CD4-positive, alpha-beta memory T cell (primary cell): ENCODE measurements around the gene HIPK3. TPM values are rescaled to one million over a fixed set of nuclear protein-coding genes. Genes with fewer than 3 reads are reported as not detected.

ENCODE experiments used
- CTCF ChIA-PET: fragments of 350-600 bp; sonication (Branson Sonifier 250); formaldehyde crosslinking; loops from one replicate; lab custom pipeline; 2021; ENCODE audit warnings: inconsistent platforms; ENCODE audit not compliant: partially characterized antibody; lab: Charles Lee
- POLR2A ChIA-PET: fragments of 350-600 bp; sonication (Branson Sonifier 250); formaldehyde crosslinking; loops from one replicate; lab custom pipeline; 2021; ENCODE audit not compliant: partially characterized antibody; lab: Charles Lee
- DNase-seq, 5 donors: peaks; one replicate each; pipeline versions ENCODE4 v3.0.0 to v3.0.0-alpha.2; 2020 to 2022; ENCODE audit warnings: mixed read lengths in 1 of 5
- H3K27ac ChIP-seq: one replicate; pipeline ENCODE4 v1.7.0; 2013; ENCODE audit warnings: low read depth, low read length
- H3K27me3 ChIP-seq: 2 replicates; pipeline ENCODE4 v1.7.0; 2013; ENCODE audit warnings: mild to moderate bottlenecking, low read length, moderate library complexity; ENCODE audit not compliant: insufficient read depth
- H3K36me3 ChIP-seq: 2 replicates; pipeline ENCODE4 v1.7.0; 2013; ENCODE audit warnings: mild to moderate bottlenecking, low read length, moderate library complexity; ENCODE audit not compliant: insufficient read depth
- H3K4me1 ChIP-seq: 2 replicates; pipeline ENCODE4 v1.7.0; 2013; ENCODE audit warnings: mild to moderate bottlenecking, low read length, moderate library complexity; ENCODE audit not compliant: insufficient read depth
- H3K4me3 ChIP-seq, 2 donors: one replicate each; pipeline ENCODE4 v1.7.0; 2013; ENCODE audit warnings: low read length in 2 of 2, mild to moderate bottlenecking in 1 of 2
- H3K9me3 ChIP-seq, 2 donors: one replicate each; pipeline ENCODE4 v1.7.0; 2013; ENCODE audit warnings: low read length in 2 of 2, control low read depth in 1 of 2; ENCODE audit not compliant: control insufficient read depth in 1 of 2
- H3K27ac Mint-ChIP-seq, 7 donors: one replicate each; pipeline ENCODE4 v1.8.0; 2020 to 2021; ENCODE audit warnings: mixed read lengths in 7 of 7, mild to moderate bottlenecking in 6 of 7, inconsistent platforms in 3 of 7, moderate library complexity in 3 of 7
- H3K27me3 Mint-ChIP-seq, 2 donors: one replicate each; pipeline ENCODE4 v1.8.0; 2020 to 2021; ENCODE audit warnings: mixed read lengths in 2 of 2
- H3K36me3 Mint-ChIP-seq, 2 donors: one replicate each; pipeline ENCODE4 v1.8.0; 2020 to 2021; ENCODE audit warnings: mixed read lengths in 2 of 2, inconsistent platforms in 1 of 2, mild to moderate bottlenecking in 1 of 2
- H3K4me1 Mint-ChIP-seq, 4 donors: one replicate each; pipeline ENCODE4 v1.8.0; 2020 to 2021; ENCODE audit warnings: mixed read lengths in 4 of 4, mild to moderate bottlenecking in 1 of 4
- H3K4me3 Mint-ChIP-seq, 8 donors: one replicate each; pipeline ENCODE4 v1.8.0; 2020 to 2021; ENCODE audit warnings: mixed read lengths in 8 of 8, mild to moderate bottlenecking in 7 of 8, moderate library complexity in 6 of 8, inconsistent platforms in 3 of 8
- H3K9me3 Mint-ChIP-seq, 8 donors: one replicate each; pipeline ENCODE4 v1.8.0; 2020 to 2021; ENCODE audit warnings: mixed read lengths in 8 of 8, mild to moderate bottlenecking in 5 of 8, inconsistent platforms in 3 of 8, moderate library complexity in 1 of 8
- intact Hi-C: fragments of 100-400 bp; cut with micrococcal nuclease; formaldehyde crosslinking; loops from one replicate; pipeline ENCODE4 v1.15.1; 2023
- polyA plus RNA-seq, 2 donors: library from polyadenylated mRNA; unstranded; fragments of 300-500 nt; fragmentation: Illumina TruSeq; gene quantifications; one replicate each; pipeline ENCODE4 v1.2.3, GENCODE V29; 2021
- total RNA-seq, 2 experiments: library from RNA; stranded (reverse); gene quantifications; one replicate each; pipeline ENCODE4 v1.2.3, GENCODE V29; 2021

Gene HIPK3
- total and polyA plus RNA-seq, 4 experiments from 2014 or later = 31.1 to 92.0 (median 59.8) TPM

DNA sequence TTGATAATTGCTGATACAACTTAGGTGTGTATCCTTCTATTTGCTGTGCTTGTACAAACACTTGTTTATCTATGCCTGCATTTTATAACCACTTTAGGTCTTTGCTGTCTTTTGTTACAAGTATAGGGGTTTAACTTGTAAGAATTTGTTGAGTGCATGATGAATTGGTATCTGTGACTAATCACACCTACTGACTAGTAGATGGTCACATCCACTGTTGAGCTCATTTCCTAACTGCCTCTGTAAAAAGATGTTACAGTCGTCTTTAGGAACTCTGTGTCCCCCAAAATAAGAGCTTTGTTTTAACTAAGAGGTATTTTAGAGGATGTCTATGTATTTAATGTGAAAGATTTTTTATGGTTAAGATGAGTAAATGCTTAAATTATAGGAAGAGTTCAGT is 60.5 kb downstream of the HIPK3 start:
- ChIA-PET CTCF (no interaction called here), POLR2A (no interaction called here)
- Mint-ChIP-seq H3K27me3 (no peaks in the 10 kb centered on the region), H3K9me3 (no peaks in the 10 kb centered on the region), H3K36me3 (peaks cover 4 to 10% of the 10 kb centered on the region in 2 donors), H3K4me3 (no peak overlapping the region), H3K4me1 (peaks cover 22 to 36% (median 26%) of the 10 kb centered on the region in 4 donors), H3K27ac (peak overlapping the region in 3 of 7 donors; percentile 6 to 77 (median 53))
- intact Hi-C loops = no loop called here
- Histone ChIP-seq H3K9me3 (no peaks in the 10 kb centered on the region), H3K4me3 (no peak overlapping the region), H3K4me1 (peaks cover 25% of the 10 kb centered on the region), H3K27ac (no peak overlapping the region), H3K27me3 (no peaks in the 10 kb centered on the region), H3K36me3 (no peaks in the 10 kb centered on the region)
- DNase-seq = no peak

DNA sequence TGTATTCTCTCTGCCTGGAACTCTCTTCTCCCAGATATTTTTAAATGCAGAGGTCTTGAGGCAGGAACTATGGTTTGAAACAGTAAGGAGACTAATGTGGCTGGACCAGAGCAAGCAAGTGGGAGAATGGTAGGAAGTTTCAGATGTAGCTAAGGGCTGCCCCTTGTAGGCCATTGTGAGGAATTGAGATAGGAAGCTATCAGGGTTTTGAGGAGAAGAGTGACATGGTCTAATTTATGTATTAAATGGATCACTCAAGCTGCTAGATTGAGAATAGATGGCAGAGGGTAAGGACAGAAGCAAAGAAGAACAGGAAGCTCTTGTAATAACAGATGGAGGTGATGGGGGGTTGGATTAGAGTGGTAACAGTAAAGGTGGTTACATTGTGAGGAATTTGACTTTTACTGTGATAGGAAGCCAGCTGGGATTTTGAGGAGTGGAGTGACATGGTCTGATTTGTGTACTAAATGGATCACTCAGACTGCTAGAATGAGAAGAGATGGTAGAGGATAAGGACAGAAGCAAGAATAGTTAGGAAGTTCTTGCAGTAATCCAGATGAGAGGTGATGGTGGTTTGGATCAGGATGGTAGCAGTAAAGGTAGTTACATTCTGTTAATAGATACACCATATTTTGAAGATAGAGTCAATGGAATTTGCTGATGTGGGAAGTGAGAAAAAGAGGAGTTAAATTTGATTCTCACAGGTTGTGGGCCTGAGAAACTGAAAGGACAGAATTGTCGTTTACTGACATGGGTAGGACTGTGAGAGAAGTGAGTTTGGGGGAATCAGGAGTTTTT is 63.0 kb downstream of the HIPK3 start:
- Histone ChIP-seq H3K27me3 (no peaks in the 10 kb centered on the region), H3K4me1 (peaks cover 40% of the 10 kb centered on the region), H3K27ac (no peak overlapping the region), H3K9me3 (no peaks in the 10 kb centered on the region), H3K36me3 (no peaks in the 10 kb centered on the region), H3K4me3 (no peak overlapping the region)
- peaks cover 4 to 7% of the 10 kb centered on the region in 2 donors for H3K36me3 Mint-ChIP-seq
- ChIA-PET POLR2A (no interaction called here), CTCF (interaction anchor here (1.0 to 3.7 kb wide), 3 partner anchors 9 to 153 kb away, joined by 4 to 13 read pairs (median 10); no protein-coding TSS in a partner anchor)
- no peak overlapping the region for H3K27ac Mint-ChIP-seq
- intact Hi-C loops = loop anchor here (2.0 kb wide), 1 partner anchor 13 kb away; no protein-coding TSS in a partner anchor
- no peak for DNase-seq
- no peak overlapping the region for H3K4me3 Mint-ChIP-seq
- H3K4me1 Mint-ChIP-seq = peaks cover 26 to 43% (median 33%) of the 10 kb centered on the region in 4 donors
- no peaks in the 10 kb centered on the region for H3K27me3 Mint-ChIP-seq
- H3K9me3 Mint-ChIP-seq = no peaks in the 10 kb centered on the region

DNA sequence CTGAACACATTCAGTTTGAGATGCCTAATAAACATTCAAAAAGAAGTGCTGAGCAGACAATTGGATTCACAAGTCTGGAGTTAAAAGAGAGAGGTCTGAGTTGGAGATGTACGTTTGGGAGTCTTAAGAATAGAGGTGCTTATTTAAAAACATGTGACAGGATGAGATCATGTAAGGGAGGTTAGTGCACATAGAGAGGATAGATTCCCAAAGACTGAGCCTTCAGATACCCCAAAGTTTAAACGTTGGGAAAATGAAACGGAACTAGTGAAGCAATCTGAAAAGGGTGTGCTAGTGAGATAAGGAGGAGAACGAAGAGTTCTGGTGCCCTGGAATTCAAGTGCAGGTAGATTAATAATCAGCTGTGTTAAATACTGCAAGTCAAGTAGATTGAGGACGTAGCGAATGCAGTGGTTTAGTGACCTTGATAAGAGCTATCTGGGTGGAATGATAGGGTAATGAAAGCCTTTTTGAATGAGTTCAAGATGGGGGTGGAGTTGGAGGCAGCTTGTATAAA is 63.7 kb downstream of the HIPK3 start:
- H3K36me3 ChIP-seq = no peaks in the 10 kb centered on the region
- H3K9me3 Mint-ChIP-seq = no peaks in the 10 kb centered on the region
- POLR2A ChIA-PET = no interaction called here
- H3K4me1 Mint-ChIP-seq = peaks cover 28 to 42% (median 33%) of the 10 kb centered on the region in 4 donors
- no peaks in the 10 kb centered on the region for H3K27me3 Mint-ChIP-seq
- peaks cover 40% of the 10 kb centered on the region for H3K4me1 ChIP-seq
- no peak overlapping the region for H3K4me3 Mint-ChIP-seq
- CTCF ChIA-PET = interaction anchor here (0.6 to 3.7 kb wide), 3 partner anchors 9 to 154 kb away, joined by 3 to 13 read pairs (median 10); no protein-coding TSS in a partner anchor
- H3K27me3 ChIP-seq = no peaks in the 10 kb centered on the region
- DNase-seq = no peak
- no peak overlapping the region for H3K4me3 ChIP-seq
- H3K9me3 ChIP-seq = no peaks in the 10 kb centered on the region
- peaks cover under 1 to 4% of the 10 kb centered on the region in 2 donors for H3K36me3 Mint-ChIP-seq
- H3K27ac Mint-ChIP-seq = no peak overlapping the region
- H3K27ac ChIP-seq = no peak overlapping the region
- intact Hi-C loops = loop anchor here (2.0 kb wide), 1 partner anchor 14 kb away; no protein-coding TSS in a partner anchor

GRCh38 chr11:33321422-33321821 is 64.2 kb downstream of the HIPK3 start:
- Histone ChIP-seq H3K27me3 (no peaks in the 10 kb centered on the region), H3K4me3 (no peak overlapping the region), H3K4me1 (peaks cover 40% of the 10 kb centered on the region), H3K27ac (no peak overlapping the region), H3K36me3 (no peaks in the 10 kb centered on the region), H3K9me3 (no peaks in the 10 kb centered on the region)
- H3K27me3 Mint-ChIP-seq = no peaks in the 10 kb centered on the region
- ChIA-PET CTCF (interaction anchor here (0.6 to 3.7 kb wide), 3 partner anchors 8 to 155 kb away, joined by 3 to 13 read pairs (median 10); no protein-coding TSS in a partner anchor), POLR2A (no interaction called here)
- H3K4me1 Mint-ChIP-seq = peaks cover 28 to 42% (median 33%) of the 10 kb centered on the region in 4 donors
- DNase-seq = no peak
- peaks cover 0 to 3% of the 10 kb centered on the region in 2 donors for H3K36me3 Mint-ChIP-seq
- H3K4me3 Mint-ChIP-seq = no peak overlapping the region
- H3K27ac Mint-ChIP-seq = no peak overlapping the region
- intact Hi-C loops = loop anchor here (2.0 kb wide), 1 partner anchor 15 kb away; no protein-coding TSS in a partner anchor
- H3K9me3 Mint-ChIP-seq = no peaks in the 10 kb centered on the region

- peaks cover 34% of the 10 kb centered on the region for H3K4me1 ChIP-seq
- POLR2A ChIA-PET = interaction anchor here (1.1 kb wide), 1 partner anchor 66 kb away, joined by 3 read pairs; the partner anchor contains the start of gene HIPK3
- H3K27me3 ChIP-seq = no peaks in the 10 kb centered on the region
- Mint-ChIP-seq H3K4me1 (peaks cover 30 to 41% (median 36%) of the 10 kb centered on the region in 4 donors), H3K4me3 (no peak overlapping the region), H3K27me3 (no peaks in the 10 kb centered on the region), H3K9me3 (no peaks in the 10 kb centered on the region), H3K27ac (peak overlapping the region in 3 of 7 donors; percentile 7 to 68 (median 40)), H3K36me3 (no peaks in the 10 kb centered on the region)
- intact Hi-C loops = no loop called here
- H3K4me3 ChIP-seq = no peak overlapping the region
- no peak overlapping the region for H3K27ac ChIP-seq
- no peaks in the 10 kb centered on the region for H3K9me3 ChIP-seq
- CTCF ChIA-PET = interaction anchor here (3.7 kb wide), 1 partner anchor 157 kb away, joined by 13 read pairs; no protein-coding TSS in a partner anchor
- no peak for DNase-seq
- H3K36me3 ChIP-seq = no peaks in the 10 kb centered on the region
Measured at GRCh38 chr11:33323421-33323820, 66.2 kb downstream of the HIPK3 start.

- CTCF ChIA-PET = no interaction called here
- peaks cover 34% of the 10 kb centered on the region for H3K4me1 ChIP-seq
- POLR2A ChIA-PET = no interaction called here
- peaks cover 31 to 38% (median 34%) of the 10 kb centered on the region in 4 donors for H3K4me1 Mint-ChIP-seq
- H3K27ac Mint-ChIP-seq = peak overlapping the region in 4 of 7 donors; percentile 7 to 68 (median 20)
- no peak overlapping the region for H3K27ac ChIP-seq
- H3K9me3 Mint-ChIP-seq = no peaks in the 10 kb centered on the region
- H3K27me3 Mint-ChIP-seq = no peaks in the 10 kb centered on the region
- no peaks in the 10 kb centered on the region for H3K36me3 Mint-ChIP-seq
- no peak overlapping the region for H3K4me3 ChIP-seq
- H3K9me3 ChIP-seq = no peaks in the 10 kb centered on the region
- no peak for DNase-seq
- peak overlapping the region in 1 of 8 donors; percentile 49 for H3K4me3 Mint-ChIP-seq
- H3K27me3 ChIP-seq = no peaks in the 10 kb centered on the region
- H3K36me3 ChIP-seq = no peaks in the 10 kb centered on the region
- intact Hi-C loops = no loop called here
Measured at GRCh38 chr11:33324302-33324985, 67.3 kb downstream of the HIPK3 start.
